Right atrium auricular region (tissue), 2 donors: ENCODE data around the gene LRMDA. TPM values are rescaled to one million over a fixed set of nuclear protein-coding genes. Genes with fewer than 3 reads are reported as not detected.

Experiments used
- DNase-seq: peaks from one replicate; pipeline ENCODE4 v3.0.0-alpha.2; 2019; ENCODE audit warnings: low spot score
- H3K27ac ChIP-seq, 2 donors: fragments of 200-600 bp; sonication (generic); 1 replicate in 1 of 2; 2 replicates in 1 of 2; pipeline ENCODE4 v1.5.1; 2016 to 2019
- H3K27me3 ChIP-seq, 2 donors: fragments of 200-600 bp; sonication (generic); one replicate each; pipeline versions ENCODE4 v1.5.1 to v1.6.0; 2017 to 2019
- H3K36me3 ChIP-seq: fragments of 200-600 bp; sonication (generic); one replicate; pipeline ENCODE4 v1.5.1; 2016
- H3K4me1 ChIP-seq, 2 donors: fragments of 200-600 bp; sonication (generic); one replicate each; pipeline versions ENCODE4 v1.5.1 to v1.6.0; 2017 to 2019
- H3K4me3 ChIP-seq, 2 donors: fragments of 200-600 bp; sonication (generic); 1 replicate in 1 of 2; 2 replicates in 1 of 2; pipeline ENCODE4 v1.5.1; 2017 to 2019; ENCODE audit warnings: mild to moderate bottlenecking in 1 of 2, moderate library complexity in 1 of 2
- H3K9me3 ChIP-seq, 2 donors: fragments of 200-600 bp; sonication (generic); one replicate each; pipeline ENCODE4 v1.5.1; 2019
- total RNA-seq, 2 donors: library from RNA; depleted of rRNA; stranded (reverse); fragments of >200 nt; gene quantifications; one replicate each; pipeline ENCODE4 v1.1.0, GENCODE V29; 2016
- TF ChIP-seq, protein P1 (sequence below), 2 donors: fragments of 200-600 bp; sonication (generic); IDR thresholded peaks; one replicate each; pipeline ENCODE4 v1.5.1; 2019; ENCODE audit warnings: antibody characterized with exemption in 2 of 2

LRMDA gene
- total RNA-seq, 2 donors from 2014 or later = 6.1 to 19.1 TPM

DNA sequence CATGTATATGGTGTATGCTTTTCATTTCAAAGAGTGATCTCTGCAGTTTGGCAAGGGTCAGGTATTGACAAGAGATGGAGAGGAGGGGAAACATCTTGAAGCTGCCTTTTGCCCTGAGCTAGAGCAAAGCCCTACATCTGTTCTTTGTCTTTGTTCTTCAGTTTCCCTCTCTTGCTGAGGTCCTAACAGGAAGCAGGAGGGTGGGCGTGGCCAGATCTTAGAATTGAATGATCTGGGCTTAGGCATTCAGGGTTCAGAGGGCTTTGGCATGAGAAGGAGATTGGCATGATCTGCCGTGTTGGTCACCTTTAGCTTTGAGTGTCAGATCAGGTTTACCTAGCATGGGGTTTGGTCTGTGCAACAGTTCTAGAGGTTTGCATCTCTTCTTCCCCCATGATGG, 41.3 kb downstream of the LRMDA start:
- TF ChIP-seq, protein P1, sequence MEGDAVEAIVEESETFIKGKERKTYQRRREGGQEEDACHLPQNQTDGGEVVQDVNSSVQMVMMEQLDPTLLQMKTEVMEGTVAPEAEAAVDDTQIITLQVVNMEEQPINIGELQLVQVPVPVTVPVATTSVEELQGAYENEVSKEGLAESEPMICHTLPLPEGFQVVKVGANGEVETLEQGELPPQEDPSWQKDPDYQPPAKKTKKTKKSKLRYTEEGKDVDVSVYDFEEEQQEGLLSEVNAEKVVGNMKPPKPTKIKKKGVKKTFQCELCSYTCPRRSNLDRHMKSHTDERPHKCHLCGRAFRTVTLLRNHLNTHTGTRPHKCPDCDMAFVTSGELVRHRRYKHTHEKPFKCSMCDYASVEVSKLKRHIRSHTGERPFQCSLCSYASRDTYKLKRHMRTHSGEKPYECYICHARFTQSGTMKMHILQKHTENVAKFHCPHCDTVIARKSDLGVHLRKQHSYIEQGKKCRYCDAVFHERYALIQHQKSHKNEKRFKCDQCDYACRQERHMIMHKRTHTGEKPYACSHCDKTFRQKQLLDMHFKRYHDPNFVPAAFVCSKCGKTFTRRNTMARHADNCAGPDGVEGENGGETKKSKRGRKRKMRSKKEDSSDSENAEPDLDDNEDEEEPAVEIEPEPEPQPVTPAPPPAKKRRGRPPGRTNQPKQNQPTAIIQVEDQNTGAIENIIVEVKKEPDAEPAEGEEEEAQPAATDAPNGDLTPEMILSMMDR (IDR thresholded peaks at IDR 0.05) = no peak
- no peak for DNase-seq
- peaks cover 0 to 17% of the 10 kb centered on the region in 2 donors for H3K4me1 ChIP-seq
- no peak overlapping the region for H3K4me3 ChIP-seq
- H3K9me3 ChIP-seq = no peaks in the 10 kb centered on the region
- H3K36me3 ChIP-seq = no peaks in the 10 kb centered on the region
- no peak overlapping the region for H3K27ac ChIP-seq
- no peaks in the 10 kb centered on the region for H3K27me3 ChIP-seq

DNA sequence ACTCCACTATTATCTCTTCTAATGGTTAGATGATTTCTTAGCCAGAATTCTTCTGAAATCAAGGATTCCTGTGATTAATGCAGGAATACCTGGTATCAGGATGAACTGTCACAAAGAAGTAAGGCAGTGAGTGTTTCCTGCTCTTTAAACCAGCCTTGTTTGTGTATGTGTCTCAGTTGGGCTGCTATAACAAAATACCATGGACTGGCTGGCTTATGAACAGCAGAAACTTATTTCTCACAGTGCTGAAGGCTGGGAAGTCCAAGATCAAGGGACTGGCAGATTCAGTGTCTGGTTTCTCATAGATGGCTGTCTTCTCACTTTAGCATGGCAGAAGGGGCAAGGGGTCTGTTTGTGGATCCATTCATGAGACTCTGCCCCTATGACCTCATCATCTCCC, 42.7 kb downstream of the LRMDA start:
- TF ChIP-seq, protein P1 (IDR thresholded peaks at IDR 0.05) = no peak
- Histone ChIP-seq H3K4me1 (peaks cover 0 to 7% of the 10 kb centered on the region in 2 donors), H3K27me3 (no peaks in the 10 kb centered on the region), H3K9me3 (no peaks in the 10 kb centered on the region), H3K36me3 (no peaks in the 10 kb centered on the region), H3K4me3 (no peak overlapping the region), H3K27ac (no peak overlapping the region)
- no peak for DNase-seq

DNA sequence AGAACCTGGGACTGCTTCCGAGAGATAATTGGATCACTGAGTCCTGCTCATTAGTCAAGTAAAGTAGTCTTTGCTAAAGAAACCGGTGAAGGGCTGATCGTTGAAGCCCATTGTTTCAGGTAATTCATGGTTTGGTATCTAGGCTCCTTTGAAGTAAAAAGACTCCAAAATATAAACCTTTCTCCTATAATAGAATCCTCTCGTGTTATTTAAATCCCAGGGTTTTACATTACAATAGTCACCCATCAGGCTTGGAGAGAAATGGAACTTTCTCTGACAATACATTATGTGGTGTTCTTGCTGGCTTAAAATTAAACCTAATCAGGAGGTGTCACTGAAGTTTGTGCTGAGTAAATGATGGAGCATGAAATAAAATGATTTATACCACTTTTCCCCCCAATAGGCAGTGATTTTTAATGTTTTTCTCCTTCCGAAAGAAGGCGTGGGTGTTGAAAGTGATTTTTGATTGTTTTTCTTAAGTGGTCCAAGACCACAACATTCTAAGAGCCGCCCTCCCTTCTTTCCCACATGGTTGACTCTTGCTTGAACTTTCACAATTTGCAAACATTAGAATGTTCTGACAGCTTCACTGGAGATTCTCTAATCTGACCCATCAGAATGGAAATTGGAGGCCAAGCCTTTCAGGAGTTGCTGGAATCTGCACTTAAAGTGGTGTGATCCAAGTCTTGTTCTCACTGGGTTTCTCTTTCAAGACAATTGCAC, 44.2 kb downstream of the LRMDA start:
- H3K27ac ChIP-seq = no peak overlapping the region
- no peak for DNase-seq
- H3K36me3 ChIP-seq = no peaks in the 10 kb centered on the region
- TF ChIP-seq, protein P1 (IDR thresholded peaks at IDR 0.05) = no peak
- H3K4me3 ChIP-seq = no peak overlapping the region
- no peaks in the 10 kb centered on the region for H3K9me3 ChIP-seq
- H3K27me3 ChIP-seq = no peaks in the 10 kb centered on the region
- no peaks in the 10 kb centered on the region for H3K4me1 ChIP-seq

DNA sequence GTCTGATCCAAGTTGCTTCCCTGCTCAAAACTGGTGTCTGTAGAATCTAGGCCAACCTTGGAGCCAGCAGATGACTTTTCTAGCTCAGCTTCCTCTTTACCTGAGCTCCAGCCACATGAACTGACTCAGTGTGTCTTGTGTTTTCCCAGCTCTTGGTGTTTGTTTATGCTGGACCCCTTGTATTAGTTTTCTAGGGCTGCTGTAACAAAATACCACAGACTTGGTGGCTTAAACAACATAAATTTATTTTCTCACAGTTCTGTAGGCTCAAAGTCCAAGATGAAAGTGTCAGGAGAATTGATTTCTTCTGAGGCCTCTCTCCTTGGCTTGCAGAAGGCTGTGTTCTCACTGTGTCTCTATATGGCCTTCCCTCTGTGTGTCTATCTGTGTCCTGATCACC, 45.1 kb downstream of the LRMDA start:
- Histone ChIP-seq H3K4me3 (no peak overlapping the region), H3K9me3 (no peaks in the 10 kb centered on the region), H3K27ac (no peak overlapping the region), H3K4me1 (no peaks in the 10 kb centered on the region), H3K27me3 (no peaks in the 10 kb centered on the region), H3K36me3 (no peaks in the 10 kb centered on the region)
- no peak for DNase-seq
- TF ChIP-seq, protein P1 (IDR thresholded peaks at IDR 0.05) = no peak

DNA sequence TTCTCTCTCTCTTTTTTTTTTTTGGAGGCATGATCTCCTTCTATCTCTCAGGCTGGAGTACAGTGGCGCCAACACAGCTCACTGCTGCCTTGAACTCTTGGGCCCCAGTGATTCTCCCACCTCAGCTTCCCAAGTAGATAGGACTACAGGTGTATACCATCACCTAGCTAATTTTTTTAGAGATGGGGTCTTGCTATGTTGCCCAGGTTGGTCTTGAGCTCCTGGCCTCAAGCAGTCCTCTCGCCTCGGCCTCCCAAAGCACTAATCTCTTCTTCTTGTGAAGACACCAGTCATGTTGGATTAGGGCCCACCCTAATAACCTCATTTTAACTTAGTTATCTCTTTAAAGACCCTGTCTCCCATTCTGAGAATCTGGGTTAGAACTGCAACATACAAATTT, 45.6 kb downstream of the LRMDA start:
- H3K9me3 ChIP-seq = no peaks in the 10 kb centered on the region
- no peaks in the 10 kb centered on the region for H3K4me1 ChIP-seq
- H3K27ac ChIP-seq = no peak overlapping the region
- no peak overlapping the region for H3K4me3 ChIP-seq
- TF ChIP-seq, protein P1 (IDR thresholded peaks at IDR 0.05) = no peak
- H3K27me3 ChIP-seq = no peaks in the 10 kb centered on the region
- H3K36me3 ChIP-seq = no peaks in the 10 kb centered on the region
- DNase-seq = no peak

DNA sequence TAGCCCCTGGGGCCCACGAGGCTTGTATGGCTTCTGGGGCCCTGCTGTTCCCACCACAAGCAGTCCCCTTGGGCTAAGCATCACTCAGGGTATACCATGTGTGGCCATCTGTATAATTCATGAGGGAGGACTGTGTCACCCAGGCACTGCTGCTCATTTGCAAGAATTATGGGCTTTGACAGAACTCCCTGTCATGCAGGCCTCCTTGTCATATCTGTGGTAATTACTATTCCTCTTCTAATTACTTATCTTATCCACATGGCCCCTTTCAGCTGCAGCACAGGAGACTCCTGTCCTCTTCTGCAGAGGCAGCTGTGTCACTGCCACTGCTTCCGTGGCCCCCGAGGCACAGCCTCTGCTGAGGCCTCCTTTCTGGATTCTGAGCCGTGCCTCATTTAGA, 46.3 kb downstream of the LRMDA start:
- Histone ChIP-seq H3K27ac (no peak overlapping the region), H3K9me3 (no peaks in the 10 kb centered on the region), H3K27me3 (no peaks in the 10 kb centered on the region), H3K4me3 (no peak overlapping the region), H3K4me1 (no peaks in the 10 kb centered on the region), H3K36me3 (no peaks in the 10 kb centered on the region)
- TF ChIP-seq, protein P1 (IDR thresholded peaks at IDR 0.05) = no peak
- DNase-seq = no peak
